Cortex of kidney (tissue), 1 donor: ENCODE measurements around the gene NAA11.

Experiments used
- DNase-seq: peaks from one replicate; lab custom pipeline; 2025; lab: John Stamatoyannopoulos, UW

Gene NAA11

GRCh38 chr4:79325864-79326328, at the start of gene NAA11:
Gene NAA11, minus strand, starts transcription at chr4:79326061. Its CDS starts 184 bp downstream, at chr4:79325877.
- DNase-seq: no peak

- DNase-seq: no peak
Measured at GRCh38 chr4:79370026-79370425, 44.2 kb upstream of the NAA11 start.

GRCh38 chr4:79367096-79367495, 41.2 kb upstream of the NAA11 start:
- DNase-seq: no peak

GRCh38 chr4:79366422-79366821, 40.6 kb upstream of the NAA11 start:
- DNase-seq: no peak

GRCh38 chr4:79364061-79364460, 38.2 kb upstream of the NAA11 start:
- DNase-seq: no peak

- no peak for DNase-seq
Measured at GRCh38 chr4:79362626-79363025, 36.8 kb upstream of the NAA11 start.

- no peak for DNase-seq
Measured at GRCh38 chr4:79360006-79360405, 34.1 kb upstream of the NAA11 start.

GRCh38 chr4:79358438-79358837, 32.6 kb upstream of the NAA11 start:
- no peak for DNase-seq

- no peak for DNase-seq
Measured at GRCh38 chr4:79357365-79357764, 31.5 kb upstream of the NAA11 start.

GRCh38 chr4:79353075-79353474, 27.2 kb upstream of the NAA11 start:
- DNase-seq: no peak

- no peak for DNase-seq
Measured at GRCh38 chr4:79348405-79348804, 22.5 kb upstream of the NAA11 start.

GRCh38 chr4:79341893-79342653, 16.2 kb upstream of the NAA11 start:
- no peak for DNase-seq

- DNase-seq: no peak
Measured at GRCh38 chr4:79340568-79340967, 14.7 kb upstream of the NAA11 start.

GRCh38 chr4:79338148-79338547, 12.3 kb upstream of the NAA11 start:
- DNase-seq: no peak

- DNase-seq: no peak
Measured at GRCh38 chr4:79334783-79335182, 8.9 kb upstream of the NAA11 start.

- DNase-seq: no peak
Measured at GRCh38 chr4:79334341-79334740, 8.5 kb upstream of the NAA11 start.

- no peak for DNase-seq
Measured at GRCh38 chr4:79331126-79331876, 5.4 kb upstream of the NAA11 start.

- DNase-seq: no peak
Measured at GRCh38 chr4:79330720-79331119, 4.9 kb upstream of the NAA11 start.

- DNase-seq: no peak
Measured at GRCh38 chr4:79325436-79325835, 425 bp downstream of the NAA11 start.

GRCh38 chr4:79319975-79320374, 5.9 kb downstream of the NAA11 start:
- no peak for DNase-seq

- DNase-seq: no peak
Measured at GRCh38 chr4:79317711-79318110, 8.2 kb downstream of the NAA11 start.

- no peak for DNase-seq
Measured at GRCh38 chr4:79315891-79316290, 10.0 kb downstream of the NAA11 start.

GRCh38 chr4:79311279-79311678, 14.6 kb downstream of the NAA11 start:
- no peak for DNase-seq
